ENCODE measurements around the gene PPP2R5B.

The PPP2R5B gene

DNA sequence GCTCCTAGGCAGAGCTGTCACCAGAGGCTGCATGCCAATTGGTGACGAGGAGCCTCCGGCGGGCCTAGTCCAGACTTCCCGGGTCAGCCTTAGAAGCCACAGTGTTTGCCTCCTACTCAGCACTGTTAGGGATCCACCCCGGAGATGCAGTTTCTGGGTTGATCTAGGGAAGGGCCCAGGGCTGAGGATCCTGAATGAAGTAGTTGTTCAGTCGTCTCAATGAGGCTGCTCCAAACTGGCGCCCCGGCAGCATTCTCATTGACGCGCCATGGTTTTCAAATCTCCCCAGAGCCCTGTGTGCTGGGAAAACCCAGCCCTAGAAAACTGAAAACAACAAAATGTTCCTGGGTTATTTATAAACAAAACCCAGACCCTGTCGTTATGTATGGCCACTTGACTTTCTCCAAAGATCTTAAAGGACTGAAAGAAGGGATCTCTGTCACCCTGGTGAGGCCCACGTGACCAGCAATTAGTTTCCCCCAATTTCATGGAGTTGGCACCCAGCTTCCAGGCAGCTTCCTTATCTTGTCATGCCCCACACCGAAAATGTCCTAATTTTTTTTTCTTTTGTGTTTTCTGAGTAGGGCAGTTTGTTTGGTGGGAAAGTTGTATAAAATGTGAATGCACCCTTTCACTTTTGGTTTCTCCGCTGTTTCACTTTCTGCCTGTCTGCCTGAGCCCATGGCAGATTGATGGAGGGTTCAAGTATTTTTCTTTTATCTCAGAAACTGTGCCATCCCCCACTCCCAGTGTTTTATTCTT is 44.1 kb upstream of the PPP2R5B start:
- Histone ChIP-seq H3K27me3 (ENCODE audit: insufficient read depth, poor library complexity, severe bottlenecking) (no peaks in the 10 kb centered on the region), H3K36me3 (ENCODE audit: low read depth) (peaks cover 17% of the 10 kb centered on the region), H3K4me3 (ENCODE audit: severe bottlenecking) (no peak overlapping the region), H3K9me3 (ENCODE audit: severe bottlenecking) (no peaks in the 10 kb centered on the region), H3K4me1 (ENCODE audit: insufficient read depth, poor library complexity, severe bottlenecking) (peaks cover 1% of the 10 kb centered on the region), H3K27ac (ENCODE audit: poor library complexity, severe bottlenecking) (no peak overlapping the region)
- ATAC-seq (ENCODE audit: low read depth) (no peak), DNase-seq (ENCODE audit: low spot score) (no peak)
- TF ChIP-seq, protein P1, sequence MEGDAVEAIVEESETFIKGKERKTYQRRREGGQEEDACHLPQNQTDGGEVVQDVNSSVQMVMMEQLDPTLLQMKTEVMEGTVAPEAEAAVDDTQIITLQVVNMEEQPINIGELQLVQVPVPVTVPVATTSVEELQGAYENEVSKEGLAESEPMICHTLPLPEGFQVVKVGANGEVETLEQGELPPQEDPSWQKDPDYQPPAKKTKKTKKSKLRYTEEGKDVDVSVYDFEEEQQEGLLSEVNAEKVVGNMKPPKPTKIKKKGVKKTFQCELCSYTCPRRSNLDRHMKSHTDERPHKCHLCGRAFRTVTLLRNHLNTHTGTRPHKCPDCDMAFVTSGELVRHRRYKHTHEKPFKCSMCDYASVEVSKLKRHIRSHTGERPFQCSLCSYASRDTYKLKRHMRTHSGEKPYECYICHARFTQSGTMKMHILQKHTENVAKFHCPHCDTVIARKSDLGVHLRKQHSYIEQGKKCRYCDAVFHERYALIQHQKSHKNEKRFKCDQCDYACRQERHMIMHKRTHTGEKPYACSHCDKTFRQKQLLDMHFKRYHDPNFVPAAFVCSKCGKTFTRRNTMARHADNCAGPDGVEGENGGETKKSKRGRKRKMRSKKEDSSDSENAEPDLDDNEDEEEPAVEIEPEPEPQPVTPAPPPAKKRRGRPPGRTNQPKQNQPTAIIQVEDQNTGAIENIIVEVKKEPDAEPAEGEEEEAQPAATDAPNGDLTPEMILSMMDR (IDR thresholded peaks at IDR 0.05; ENCODE audit: poor library complexity, severe bottlenecking): no peak

- ATAC-seq (ENCODE audit: low read depth): no peak
- no peak overlapping the region for H3K27ac ChIP-seq (ENCODE audit: poor library complexity, severe bottlenecking)
- H3K36me3 ChIP-seq (ENCODE audit: low read depth): peaks cover 6% of the 10 kb centered on the region
- no peaks in the 10 kb centered on the region for H3K9me3 ChIP-seq (ENCODE audit: severe bottlenecking)
- H3K4me1 ChIP-seq (ENCODE audit: insufficient read depth, poor library complexity, severe bottlenecking): peaks cover 11% of the 10 kb centered on the region
- no peak for DNase-seq (ENCODE audit: low spot score)
- TF ChIP-seq, protein P1 (IDR thresholded peaks at IDR 0.05; ENCODE audit: poor library complexity, severe bottlenecking): no peak
- H3K27me3 ChIP-seq (ENCODE audit: insufficient read depth, poor library complexity, severe bottlenecking): no peaks in the 10 kb centered on the region
- no peak overlapping the region for H3K4me3 ChIP-seq (ENCODE audit: severe bottlenecking)
Measured at GRCh38 chr11:64881476-64881875, 43.0 kb upstream of the PPP2R5B start.

DNA sequence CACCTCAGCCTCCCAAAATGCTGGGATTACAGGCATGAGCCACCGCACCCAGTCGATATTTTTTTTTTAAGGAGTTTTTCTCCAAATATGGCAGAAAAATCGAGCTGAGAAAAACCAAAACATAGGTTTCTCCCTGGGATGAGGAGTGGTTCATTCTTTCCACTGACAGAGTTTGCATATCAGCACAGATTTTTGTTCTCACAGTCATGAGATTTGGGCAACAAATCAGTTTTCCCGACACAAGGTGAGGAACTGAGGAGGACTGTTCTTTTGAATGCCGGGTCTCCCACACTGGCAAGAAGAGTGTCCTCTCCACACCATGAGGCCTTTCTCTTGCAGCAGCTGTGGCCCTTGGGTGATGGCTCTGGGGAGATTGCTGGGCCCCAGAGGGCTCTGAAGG is 42.2 kb upstream of the PPP2R5B start:
- TF ChIP-seq, protein P1 (IDR thresholded peaks at IDR 0.05; ENCODE audit: poor library complexity, severe bottlenecking): no peak
- H3K36me3 ChIP-seq (ENCODE audit: low read depth): no peaks in the 10 kb centered on the region; the same call in 1 of the 2 replicates
- H3K4me3 ChIP-seq (ENCODE audit: severe bottlenecking): no peak overlapping the region
- H3K27me3 ChIP-seq (ENCODE audit: insufficient read depth, poor library complexity, severe bottlenecking): no peaks in the 10 kb centered on the region
- DNase-seq (ENCODE audit: low spot score) (no peak), ATAC-seq (ENCODE audit: low read depth) (no peak)
- H3K4me1 ChIP-seq (ENCODE audit: insufficient read depth, poor library complexity, severe bottlenecking): peaks cover 11% of the 10 kb centered on the region
- no peak overlapping the region for H3K27ac ChIP-seq (ENCODE audit: poor library complexity, severe bottlenecking)
- no peaks in the 10 kb centered on the region for H3K9me3 ChIP-seq (ENCODE audit: severe bottlenecking)

GRCh38 chr11:64883575-64883974 is 40.9 kb upstream of the PPP2R5B start:
- H3K4me1 ChIP-seq (ENCODE audit: insufficient read depth, poor library complexity, severe bottlenecking): peaks cover 11% of the 10 kb centered on the region
- H3K27ac ChIP-seq (ENCODE audit: poor library complexity, severe bottlenecking): no peak overlapping the region

More at GRCh38 chr11:64883575-64883974, 40.9 kb upstream of the PPP2R5B start:
- TF ChIP-seq, protein P1 (IDR thresholded peaks at IDR 0.05; ENCODE audit: poor library complexity, severe bottlenecking): no peak
- Histone ChIP-seq H3K36me3 (ENCODE audit: low read depth) (no peaks in the 10 kb centered on the region), H3K9me3 (ENCODE audit: severe bottlenecking) (no peaks in the 10 kb centered on the region), H3K27me3 (ENCODE audit: insufficient read depth, poor library complexity, severe bottlenecking) (no peaks in the 10 kb centered on the region), H3K4me3 (ENCODE audit: severe bottlenecking) (no peak overlapping the region)
- no peak for ATAC-seq (ENCODE audit: low read depth)
- no peak for DNase-seq (ENCODE audit: low spot score)
